Epithelial cell of esophagus (primary cell): ENCODE measurements around the gene GLCCI1.

Experiments
- DNase-seq: peaks from one replicate; pipeline ENCODE4 v3.0.0; 2010; ENCODE audit warnings: low read depth
- H3K4me3 ChIP-seq: 2 replicates; pipeline ENCODE4 v1.5.1; 2011; ENCODE audit warnings: mild to moderate bottlenecking, low read length, control low read depth
- CTCF ChIP-seq: IDR thresholded peaks from 2 replicates; pipeline ENCODE4 v1.5.1; 2011; ENCODE audit warnings: low read depth, mild to moderate bottlenecking, low read length, control low read depth, inconsistent platforms; ENCODE audit not compliant: insufficient read depth; ENCODE audit errors: missing control alignments

The GLCCI1 gene

GRCh38 chr7:8105449-8106095 is 137.0 kb downstream of the GLCCI1 start:
- H3K4me3 ChIP-seq, result no peak overlapping the region
- no peak for DNase-seq
- TF ChIP-seq CTCF, result no peak

GRCh38 chr7:8109196-8110022 is 140.8 kb downstream of the GLCCI1 start:
- H3K4me3 ChIP-seq, result no peak overlapping the region
- no peak for TF ChIP-seq CTCF
- DNase-seq, result peak; percentile 8

GRCh38 chr7:8111282-8111960 is 142.8 kb downstream of the GLCCI1 start:
- no peak overlapping the region for H3K4me3 ChIP-seq
- no peak for DNase-seq
- no peak for TF ChIP-seq CTCF

GRCh38 chr7:8112685-8113084 is 144.1 kb downstream of the GLCCI1 start:
- TF ChIP-seq CTCF, result no peak

GRCh38 chr7:8113184-8113583 is 144.6 kb downstream of the GLCCI1 start:
- no peak for TF ChIP-seq CTCF
- no peak for DNase-seq
- H3K4me3 ChIP-seq, result no peak overlapping the region

More at GRCh38 chr7:8112685-8113084, 144.1 kb downstream of the GLCCI1 start:
- no peak for DNase-seq
- no peak overlapping the region for H3K4me3 ChIP-seq

- TF ChIP-seq CTCF, result no peak
- DNase-seq, result no peak
- no peak overlapping the region for H3K4me3 ChIP-seq
Measured at GRCh38 chr7:8114175-8114574, 145.6 kb downstream of the GLCCI1 start.
